HCT116 (cell line): Measurements from ENCODE around the gene CNN1. TPM values are rescaled to one million over a fixed set of nuclear protein-coding genes. Genes with fewer than 3 reads are reported as not detected.

Experiments
- ATAC-seq: fragments of 200-7000 bp; cut with Tn5 transposase; 2 replicates; pipeline ENCODE4 v1.9.1; 2020; ENCODE audit warnings: mild to moderate bottlenecking, moderate library complexity
- BruUV-seq: library from RNA; stranded (reverse); fragments of 400-500 nt; replicated peaks from 2 replicates; lab custom pipeline; 2021; lab: Mats Ljungman, UMichigan
- CTCF ChIA-PET: fragments of 300-600 bp; sonication (Branson Sonifier 250); formaldehyde crosslinking; loops from one replicate; lab custom pipeline; 2021; ENCODE audit warnings: antibody characterized with exemption; lab: Charles Lee
- POLR2A ChIA-PET: fragments of 300-600, 350-600 bp; sonication (Branson Sonifier 250); formaldehyde crosslinking; loops from one replicate; lab custom pipeline; 2021; ENCODE audit warnings: antibody characterized with exemption; lab: Charles Lee
- RAD21 ChIA-PET, 2 experiments: fragments of 300-600 bp; sonication (Branson Sonifier 250); formaldehyde crosslinking; loops; one replicate each; lab custom pipeline; 2023; ENCODE audit warnings: low total read pairs in 2 of 2; ENCODE audit not compliant: uncharacterized antibody in 2 of 2, unreplicated experiment in 2 of 2, low non-redundant PET in 1 of 2; lab: Charles Lee
- DNase-seq: peaks from one replicate; pipeline ENCODE4 v3.0.0-alpha.2; 2010; ENCODE audit warnings: low read depth, low spot score
- H2AFZ ChIP-seq: fragments of 200-600 bp; shearing (Covaris generic), sonication (generic); 2 replicates; pipeline ENCODE4 v1.6.1; 2017; ENCODE audit warnings: low read depth, mixed run types, mixed read lengths, antibody characterized with exemption, low read length; ENCODE audit not compliant: poor library complexity, severe bottlenecking
- H3K27ac ChIP-seq: 2 replicates; pipeline ENCODE4 v1.5.1; 2012; ENCODE audit warnings: low read depth, low read length
- H3K27me3 ChIP-seq: fragments of 200-600 bp; sonication (generic); 2 replicates; pipeline ENCODE4 v1.6.1; 2016; ENCODE audit warnings: mixed run types, low read length, mixed read lengths; ENCODE audit not compliant: insufficient read depth
- H3K36me3 ChIP-seq, 2 experiments: fragments of 200-500 bp in 1 of 2; fragments of 200-600 bp in 1 of 2; sonication (Bioruptor generic) in 1 of 2; sonication (generic) in 1 of 2; 2 replicates each; pipeline versions ENCODE4 v1.5.1 to v1.6.1; 2014 to 2016; ENCODE audit warnings: low read length in 2 of 2, inconsistent platforms in 1 of 2, mixed read lengths in 1 of 2, mixed run types in 1 of 2; ENCODE audit not compliant: insufficient read depth in 2 of 2, control insufficient read depth in 1 of 2
- H3K4me1 ChIP-seq, 2 experiments: fragments of 200-600 bp in 1 of 2; sonication (generic) in 1 of 2; 2 replicates each; pipeline versions ENCODE4 v1.5.1 to v1.6.1; 2012 to 2017; ENCODE audit warnings: low read length in 2 of 2, inconsistent platforms in 1 of 2, mild to moderate bottlenecking in 1 of 2, mixed read lengths in 1 of 2, mixed run types in 1 of 2, moderate library complexity in 1 of 2; ENCODE audit not compliant: insufficient read depth in 2 of 2, control insufficient read depth in 1 of 2
- H3K4me2 ChIP-seq: fragments of 200-600 bp; sonication (generic); 2 replicates; pipeline ENCODE4 v1.6.1; 2017; ENCODE audit warnings: mixed run types, low read length, mixed read lengths
- H3K4me3 ChIP-seq, 2 experiments: fragments of 200-600 bp in 1 of 2; sonication (generic) in 1 of 2; replicated peaks in 1 of 2; 2 replicates each; pipeline ENCODE4 v1.5.1; 2011 to 2016; ENCODE audit warnings: low read length in 2 of 2, control low read depth in 1 of 2, low read depth in 1 of 2, mild to moderate bottlenecking in 1 of 2, mixed read lengths in 1 of 2, mixed run types in 1 of 2
- H3K79me2 ChIP-seq: fragments of 200-600 bp; sonication (generic); 2 replicates; pipeline ENCODE4 v1.6.1; 2017; ENCODE audit warnings: mild to moderate bottlenecking, mixed run types, low read length, moderate library complexity, mixed read lengths; ENCODE audit not compliant: insufficient read depth
- H3K9ac ChIP-seq: fragments of 200-600 bp; sonication (generic); 2 replicates; pipeline ENCODE4 v1.6.1; 2016; ENCODE audit warnings: low read length, mixed read lengths
- H3K9me2 ChIP-seq: fragments of 200-600 bp; sonication (generic), shearing (Covaris generic); 2 replicates; pipeline ENCODE4 v1.6.1; 2017; ENCODE audit warnings: mixed run types, mild to moderate bottlenecking, moderate library complexity; ENCODE audit not compliant: insufficient read depth
- H3K9me3 ChIP-seq, 2 experiments: fragments of 200-500 bp in 1 of 2; fragments of 200-600 bp in 1 of 2; sonication (Bioruptor generic) in 1 of 2; sonication (generic) in 1 of 2; 2 replicates each; pipeline ENCODE4 v1.6.1; 2014 to 2017; ENCODE audit warnings: low read length in 2 of 2, mixed read lengths in 2 of 2, inconsistent platforms in 1 of 2, low read depth in 1 of 2, mild to moderate bottlenecking in 1 of 2, mixed run types in 1 of 2, moderate library complexity in 1 of 2; ENCODE audit not compliant: control insufficient read depth in 1 of 2, insufficient read depth in 1 of 2
- H4K20me1 ChIP-seq: fragments of 200-600 bp; sonication (generic), shearing (Covaris generic); 2 replicates; pipeline ENCODE4 v1.6.1; 2017; ENCODE audit warnings: mixed run types, mild to moderate bottlenecking, moderate library complexity; ENCODE audit not compliant: insufficient read depth
- CBX3 ChIP-seq: IDR thresholded peaks from 2 replicates; pipeline ENCODE4 v1.6.1; 2012; ENCODE audit warnings: low read depth
- CTCF ChIP-seq, 3 experiments: fragments of 200-600 bp in 1 of 3; sonication (generic) in 1 of 3; IDR thresholded peaks in 2 of 3; conservative IDR thresholded peaks in 1 of 3; 2 replicates each; pipeline ENCODE4 v1.5.1; 2012 to 2017; ENCODE audit warnings: low read depth in 2 of 3, low read length in 2 of 3, antibody characterized with exemption in 1 of 3, borderline replicate concordance in 1 of 3, control low read depth in 1 of 3, mild to moderate bottlenecking in 1 of 3, mixed read lengths in 1 of 3, mixed run types in 1 of 3, moderate library complexity in 1 of 3; ENCODE audit not compliant: insufficient read depth in 1 of 3
- EGR1 ChIP-seq: IDR thresholded peaks from 2 replicates; pipeline ENCODE4 v1.6.1; 2012; ENCODE audit warnings: low read depth
- ELF1 ChIP-seq: IDR thresholded peaks from 2 replicates; pipeline ENCODE4 v1.6.1; 2012; ENCODE audit warnings: low read depth, borderline replicate concordance
- FOSL1 ChIP-seq: IDR thresholded peaks from 2 replicates; pipeline ENCODE4 v1.6.1; 2012; ENCODE audit warnings: low read depth
- MAX ChIP-seq: IDR thresholded peaks from 2 replicates; pipeline ENCODE4 v1.6.1; 2012
- POLR2A ChIP-seq: IDR thresholded peaks from 2 replicates; pipeline ENCODE4 v1.7.0; 2011; ENCODE audit warnings: borderline replicate concordance; ENCODE audit not compliant: insufficient read depth, insufficient read length; ENCODE audit errors: extremely low read depth
- POLR2AphosphoS5 ChIP-seq: IDR thresholded peaks from 2 replicates; pipeline ENCODE4 v1.6.1; 2011; ENCODE audit warnings: mild to moderate bottlenecking, low read depth, low read length, moderate library complexity
- SIN3A ChIP-seq: IDR thresholded peaks from 2 replicates; pipeline ENCODE4 v1.6.1; 2012; ENCODE audit warnings: low read depth
- TCF7L2 ChIP-seq: IDR thresholded peaks from 2 replicates; pipeline ENCODE4 v1.7.0; 2011; ENCODE audit warnings: borderline replicate concordance, inconsistent platforms; ENCODE audit not compliant: insufficient read depth, insufficient read length; ENCODE audit errors: extremely low read depth
- ZBTB33 ChIP-seq: IDR thresholded peaks from 2 replicates; pipeline ENCODE4 v1.6.1; 2011; ENCODE audit warnings: mild to moderate bottlenecking, low read length, moderate library complexity; ENCODE audit not compliant: insufficient replicate concordance; ENCODE audit errors: extremely low read depth
- ZFX ChIP-seq: fragments of 450-650 bp; IDR thresholded peaks from 2 replicates; pipeline ENCODE4 v1.6.1; 2017
- intact Hi-C: fragments of 100-400 bp; cut with micrococcal nuclease; formaldehyde crosslinking; loops from 2 replicates; pipeline ENCODE4 v1.10.0; 2022
- total RNA-seq: library from RNA; stranded (reverse); gene quantifications from one replicate; pipeline ENCODE4 v1.2.1, GENCODE V29; 2021; ENCODE audit not compliant: unreplicated experiment

The CNN1 gene
- total RNA-seq, 1 experiment from 2014 or later = 0.64 TPM

DNA sequence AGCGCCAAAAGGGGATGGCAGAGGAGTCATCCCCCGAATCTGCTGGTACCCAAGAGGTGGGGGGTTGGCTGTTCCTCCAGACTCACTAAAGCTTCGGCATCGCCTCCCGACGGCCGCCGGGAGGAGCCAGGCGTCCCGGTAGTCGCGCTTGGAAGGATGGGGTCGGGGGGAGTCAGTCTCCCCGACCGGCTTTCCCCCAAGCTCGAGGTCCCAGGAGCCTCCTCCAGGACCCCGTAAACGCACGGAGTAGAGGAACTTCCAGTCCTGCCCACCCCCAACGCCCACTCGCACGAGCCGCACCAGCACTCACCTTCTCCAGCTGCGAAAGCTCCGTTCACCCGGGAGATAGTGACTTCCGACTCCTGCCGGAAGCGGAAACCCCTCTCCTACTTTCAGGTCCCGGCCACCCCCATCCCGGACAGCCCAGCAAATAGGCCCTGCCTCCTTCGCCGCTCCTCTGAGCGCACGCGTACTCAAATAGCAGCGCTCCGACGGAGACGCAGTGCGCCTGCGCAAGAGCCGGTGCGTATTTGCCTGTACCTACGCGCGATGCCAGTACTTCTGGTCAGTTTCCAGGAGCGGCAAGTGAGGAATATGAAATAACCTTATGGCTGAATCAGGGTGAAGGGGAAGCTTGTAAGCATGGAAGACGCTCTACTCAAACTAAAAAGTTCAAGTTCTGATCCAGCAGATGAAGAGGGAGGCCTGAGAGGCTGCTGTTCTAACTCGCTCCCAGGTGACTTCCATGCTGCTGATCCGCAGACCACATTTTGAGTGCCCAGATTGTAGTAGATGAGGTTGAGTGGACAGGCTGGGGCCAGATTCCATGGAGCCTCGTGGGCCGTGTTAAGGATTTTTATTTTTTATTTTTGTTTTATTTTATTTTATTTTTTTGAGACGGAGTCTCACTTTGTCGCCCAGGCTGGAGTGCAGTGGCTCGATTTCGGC lies 20.5 kb downstream of the CNN1 start, which contains the start of gene ELOF1:
Gene ELOF1 (minus strand): TSS at position 350 of the 948 bp plus-strand sequence. CDS start 4,883 bp downstream, outside the sequence.
- Histone ChIP-seq H3K4me3 (peak within 1 kb of the TSS; percentile 85 to 94), H3K36me3 (peaks cover 5 to 15% of the 10 kb centered on the region in 2 experiments; a peak in 2 of 4 replicates), H3K9me3 (no peaks in the 10 kb centered on the region), H3K4me2 (peak within 1 kb of the TSS; percentile 84), H4K20me1 (no peaks in the 10 kb centered on the region), H3K9me2 (no peaks in the 10 kb centered on the region)
- ATAC-seq (peak; percentile 94), DNase-seq (peak; percentile 97)
- intact Hi-C loops = loop anchor here (5.0 kb wide), 1 partner anchor 428 kb away; no protein-coding TSS in a partner anchor
- CTCF ChIA-PET = interaction anchor here (0.7 to 1.9 kb wide), 7 partner anchors 12 to 124 kb away, joined by 3 to 8 read pairs (median 4); partner anchors contain the start of genes ECSIT, ODAD3 and PRKCSH
- TSS peak; percentile 95 for BruUV-seq
- RAD21 ChIA-PET = interaction anchor here in 1 of 2 experiments (0.7 kb wide), 1 partner anchor 8 kb away, joined by 4 read pairs; no protein-coding TSS in a partner anchor
- peak; percentile 92 for TF ChIP-seq POLR2A
- peak; percentile 28 for TF ChIP-seq TCF7L2
- TF ChIP-seq CBX3 = no peak
- 0 out of 2 replicates have a peak, but pooled peaks have one; percentile 9 for TF ChIP-seq ZFX
- peak; percentile 85 for TF ChIP-seq SIN3A
- TF ChIP-seq FOSL1 = no peak
- TF ChIP-seq CTCF (IDR thresholded peaks at IDR 0.05 in 2 of 3, conservative IDR thresholded peaks at IDR 0.05 in 1 of 3; ENCODE audit: borderline replicate concordance in 1 of 3, insufficient read depth in 1 of 3, low read depth in 2 of 3, low read length in 2 of 3) = peak in 2 of 3 experiments; percentile 7 to 28; a peak in 1 of 6 replicates
- no peak for TF ChIP-seq ZBTB33
- peak; percentile 94 for TF ChIP-seq POLR2AphosphoS5
- no peak; the same call in 1 of the 2 replicates for TF ChIP-seq ELF1
- TF ChIP-seq EGR1 = peak; percentile 81
- TF ChIP-seq MAX = peak; percentile 43; the same call in 1 of the 2 replicates
- TF ChIP-seq, all 23 proteins: peak for 8
- peaks cover 0 to 17% of the 10 kb centered on the region in 2 experiments; a peak in 2 of 4 replicates for H3K4me1 ChIP-seq
- H3K79me2 ChIP-seq = peaks cover 49% of the 10 kb centered on the region
- H3K27ac ChIP-seq = peak within 1 kb of the TSS; percentile 57
- H3K27me3 ChIP-seq = no peaks in the 10 kb centered on the region
- POLR2A ChIA-PET = interaction anchor here (0.9 to 1.3 kb wide), 9 partner anchors 10 to 181 kb away, joined by 3 to 9 read pairs (median 3); partner anchors contain the start of genes ECSIT and RGL3
- peak within 1 kb of the TSS; percentile 85 for H2AFZ ChIP-seq
- H3K9ac ChIP-seq = peak within 1 kb of the TSS; percentile 78
